ENCODE measurements around the gene EFHC1.

EFHC1 gene

GRCh38 chr6:52411911-52412310, 8.2 kb upstream of the EFHC1 start:
- H3K4me3 ChIP-seq (ENCODE audit: low read depth in 1 of 2, low read length in 2 of 2): no peak overlapping the region
- H3K27me3 ChIP-seq (ENCODE audit: control insufficient read depth in 1 of 2, insufficient read depth in 2 of 2, low read length in 2 of 2): peaks cover 0 to 2% of the 10 kb centered on the region in 2 donors
- H3K9ac ChIP-seq (ENCODE audit: low read depth in 1 of 2, low read length in 2 of 2): no peak overlapping the region
- H3K27ac ChIP-seq (ENCODE audit: low read depth, low read length): no peak overlapping the region
- H3K9me3 ChIP-seq (ENCODE audit: control insufficient read depth in 1 of 2, low read length in 2 of 2): no peaks in the 10 kb centered on the region
- H3K36me3 ChIP-seq (ENCODE audit: control insufficient read depth in 1 of 2, insufficient read depth in 2 of 2, low read length in 2 of 2): peaks cover 0 to 4% of the 10 kb centered on the region in 2 donors
- H3K4me1 ChIP-seq (ENCODE audit: control insufficient read depth in 1 of 2, insufficient read depth in 2 of 2, low read length in 2 of 2): peaks cover 10 to 15% of the 10 kb centered on the region in 2 donors

- Histone ChIP-seq H3K4me1 (ENCODE audit: control insufficient read depth in 1 of 2, insufficient read depth in 2 of 2, low read length in 2 of 2) (peaks cover 14 to 22% of the 10 kb centered on the region in 2 donors), H3K9ac (ENCODE audit: low read depth in 1 of 2, low read length in 2 of 2) (no peak overlapping the region), H3K27ac (ENCODE audit: low read depth, low read length) (no peak overlapping the region), H3K36me3 (ENCODE audit: control insufficient read depth in 1 of 2, insufficient read depth in 2 of 2, low read length in 2 of 2) (no peaks in the 10 kb centered on the region), H3K9me3 (ENCODE audit: control insufficient read depth in 1 of 2, low read length in 2 of 2) (no peaks in the 10 kb centered on the region), H3K27me3 (ENCODE audit: control insufficient read depth in 1 of 2, insufficient read depth in 2 of 2, low read length in 2 of 2) (peaks cover 0 to 2% of the 10 kb centered on the region in 2 donors), H3K4me3 (ENCODE audit: low read depth in 1 of 2, low read length in 2 of 2) (no peak overlapping the region)
These were observed 4.8 kb upstream of the EFHC1 start for GRCh38 chr6:52415333-52415732.

- H3K4me3 ChIP-seq (ENCODE audit: low read depth in 1 of 2, low read length in 2 of 2): no peak overlapping the region
- no peaks in the 10 kb centered on the region for H3K36me3 ChIP-seq (ENCODE audit: control insufficient read depth in 1 of 2, insufficient read depth in 2 of 2, low read length in 2 of 2)
- H3K9me3 ChIP-seq (ENCODE audit: control insufficient read depth in 1 of 2, low read length in 2 of 2): no peaks in the 10 kb centered on the region
- no peak overlapping the region for H3K9ac ChIP-seq (ENCODE audit: low read depth in 1 of 2, low read length in 2 of 2)
- H3K4me1 ChIP-seq (ENCODE audit: control insufficient read depth in 1 of 2, insufficient read depth in 2 of 2, low read length in 2 of 2): peaks cover 19 to 25% of the 10 kb centered on the region in 2 donors
- H3K27me3 ChIP-seq (ENCODE audit: control insufficient read depth in 1 of 2, insufficient read depth in 2 of 2, low read length in 2 of 2): peaks cover 0 to 2% of the 10 kb centered on the region in 2 donors
- H3K27ac ChIP-seq (ENCODE audit: low read depth, low read length): no peak overlapping the region
These were observed 4.1 kb upstream of the EFHC1 start for GRCh38 chr6:52415917-52416628.

GRCh38 chr6:52416629-52417151, 3.5 kb upstream of the EFHC1 start:
- Histone ChIP-seq H3K4me3 (ENCODE audit: low read depth in 1 of 2, low read length in 2 of 2) (no peak overlapping the region), H3K9me3 (ENCODE audit: control insufficient read depth in 1 of 2, low read length in 2 of 2) (no peaks in the 10 kb centered on the region), H3K36me3 (ENCODE audit: control insufficient read depth in 1 of 2, insufficient read depth in 2 of 2, low read length in 2 of 2) (no peaks in the 10 kb centered on the region), H3K27ac (ENCODE audit: low read depth, low read length) (no peak overlapping the region), H3K9ac (ENCODE audit: low read depth in 1 of 2, low read length in 2 of 2) (no peak overlapping the region), H3K4me1 (ENCODE audit: control insufficient read depth in 1 of 2, insufficient read depth in 2 of 2, low read length in 2 of 2) (peaks cover 19 to 26% of the 10 kb centered on the region in 2 donors), H3K27me3 (ENCODE audit: control insufficient read depth in 1 of 2, insufficient read depth in 2 of 2, low read length in 2 of 2) (peaks cover 0 to 2% of the 10 kb centered on the region in 2 donors)

- Histone ChIP-seq H3K4me3 (ENCODE audit: low read depth in 1 of 2, low read length in 2 of 2) (no peak overlapping the region), H3K9me3 (ENCODE audit: control insufficient read depth in 1 of 2, low read length in 2 of 2) (no peaks in the 10 kb centered on the region), H3K36me3 (ENCODE audit: control insufficient read depth in 1 of 2, insufficient read depth in 2 of 2, low read length in 2 of 2) (no peaks in the 10 kb centered on the region), H3K4me1 (ENCODE audit: control insufficient read depth in 1 of 2, insufficient read depth in 2 of 2, low read length in 2 of 2) (peaks cover 19 to 26% of the 10 kb centered on the region in 2 donors), H3K27ac (ENCODE audit: low read depth, low read length) (no peak overlapping the region), H3K27me3 (ENCODE audit: control insufficient read depth in 1 of 2, insufficient read depth in 2 of 2, low read length in 2 of 2) (peaks cover 0 to 2% of the 10 kb centered on the region in 2 donors), H3K9ac (ENCODE audit: low read depth in 1 of 2, low read length in 2 of 2) (no peak overlapping the region)
These were observed 2.4 kb upstream of the EFHC1 start for GRCh38 chr6:52417675-52418111.

- peaks cover 19 to 26% of the 10 kb centered on the region in 2 donors for H3K4me1 ChIP-seq (ENCODE audit: control insufficient read depth in 1 of 2, insufficient read depth in 2 of 2, low read length in 2 of 2)
- no peak overlapping the region for H3K27ac ChIP-seq (ENCODE audit: low read depth, low read length)
- H3K9me3 ChIP-seq (ENCODE audit: control insufficient read depth in 1 of 2, low read length in 2 of 2): no peaks in the 10 kb centered on the region
- no peaks in the 10 kb centered on the region for H3K36me3 ChIP-seq (ENCODE audit: control insufficient read depth in 1 of 2, insufficient read depth in 2 of 2, low read length in 2 of 2)
- no peak overlapping the region for H3K9ac ChIP-seq (ENCODE audit: low read depth in 1 of 2, low read length in 2 of 2)
- H3K4me3 ChIP-seq (ENCODE audit: low read depth in 1 of 2, low read length in 2 of 2): no peak overlapping the region
- H3K27me3 ChIP-seq (ENCODE audit: control insufficient read depth in 1 of 2, insufficient read depth in 2 of 2, low read length in 2 of 2): no peaks in the 10 kb centered on the region
These were observed 1.5 kb upstream of the EFHC1 start for GRCh38 chr6:52418606-52419005.

GRCh38 chr6:52420668-52421358, 671 bp downstream of the EFHC1 start:
- H3K27ac ChIP-seq (ENCODE audit: low read depth, low read length): no peak overlapping the region
- H3K4me1 ChIP-seq (ENCODE audit: control insufficient read depth in 1 of 2, insufficient read depth in 2 of 2, low read length in 2 of 2): peaks cover 19 to 21% of the 10 kb centered on the region in 2 donors
- peak overlapping the region; percentile 73 to 93 for H3K9ac ChIP-seq (ENCODE audit: low read depth in 1 of 2, low read length in 2 of 2)
- no peaks in the 10 kb centered on the region for H3K36me3 ChIP-seq (ENCODE audit: control insufficient read depth in 1 of 2, insufficient read depth in 2 of 2, low read length in 2 of 2)
- H3K27me3 ChIP-seq (ENCODE audit: control insufficient read depth in 1 of 2, insufficient read depth in 2 of 2, low read length in 2 of 2): no peaks in the 10 kb centered on the region
- H3K4me3 ChIP-seq (ENCODE audit: low read depth in 1 of 2, low read length in 2 of 2): peak overlapping the region; percentile 99
- H3K9me3 ChIP-seq (ENCODE audit: control insufficient read depth in 1 of 2, low read length in 2 of 2): no peaks in the 10 kb centered on the region

- Histone ChIP-seq H3K4me3 (ENCODE audit: low read depth in 1 of 2, low read length in 2 of 2) (no peak overlapping the region), H3K9ac (ENCODE audit: low read depth in 1 of 2, low read length in 2 of 2) (no peak overlapping the region), H3K9me3 (ENCODE audit: control insufficient read depth in 1 of 2, low read length in 2 of 2) (no peaks in the 10 kb centered on the region), H3K36me3 (ENCODE audit: control insufficient read depth in 1 of 2, insufficient read depth in 2 of 2, low read length in 2 of 2) (no peaks in the 10 kb centered on the region), H3K27ac (ENCODE audit: low read depth, low read length) (no peak overlapping the region), H3K4me1 (ENCODE audit: control insufficient read depth in 1 of 2, insufficient read depth in 2 of 2, low read length in 2 of 2) (peaks cover 7 to 9% of the 10 kb centered on the region in 2 donors), H3K27me3 (ENCODE audit: control insufficient read depth in 1 of 2, insufficient read depth in 2 of 2, low read length in 2 of 2) (no peaks in the 10 kb centered on the region)
These were observed 2.0 kb downstream of the EFHC1 start for GRCh38 chr6:52422156-52422555.

- no peak overlapping the region for H3K4me3 ChIP-seq (ENCODE audit: low read depth in 1 of 2, low read length in 2 of 2)
- no peaks in the 10 kb centered on the region for H3K27me3 ChIP-seq (ENCODE audit: control insufficient read depth in 1 of 2, insufficient read depth in 2 of 2, low read length in 2 of 2)
- H3K9ac ChIP-seq (ENCODE audit: low read depth in 1 of 2, low read length in 2 of 2): no peak overlapping the region
- no peaks in the 10 kb centered on the region for H3K9me3 ChIP-seq (ENCODE audit: control insufficient read depth in 1 of 2, low read length in 2 of 2)
- H3K4me1 ChIP-seq (ENCODE audit: control insufficient read depth in 1 of 2, insufficient read depth in 2 of 2, low read length in 2 of 2): peaks cover 7 to 9% of the 10 kb centered on the region in 2 donors
- no peak overlapping the region for H3K27ac ChIP-seq (ENCODE audit: low read depth, low read length)
- no peaks in the 10 kb centered on the region for H3K36me3 ChIP-seq (ENCODE audit: control insufficient read depth in 1 of 2, insufficient read depth in 2 of 2, low read length in 2 of 2)
These were observed 3.3 kb downstream of the EFHC1 start for GRCh38 chr6:52423448-52423847.

GRCh38 chr6:52423971-52424381, 3.8 kb downstream of the EFHC1 start:
- Histone ChIP-seq H3K9me3 (ENCODE audit: control insufficient read depth in 1 of 2, low read length in 2 of 2) (no peaks in the 10 kb centered on the region), H3K27me3 (ENCODE audit: control insufficient read depth in 1 of 2, insufficient read depth in 2 of 2, low read length in 2 of 2) (no peaks in the 10 kb centered on the region), H3K9ac (ENCODE audit: low read depth in 1 of 2, low read length in 2 of 2) (no peak overlapping the region), H3K27ac (ENCODE audit: low read depth, low read length) (peak overlapping the region; percentile 7), H3K4me3 (ENCODE audit: low read depth in 1 of 2, low read length in 2 of 2) (no peak overlapping the region), H3K4me1 (ENCODE audit: control insufficient read depth in 1 of 2, insufficient read depth in 2 of 2, low read length in 2 of 2) (peaks cover 7 to 9% of the 10 kb centered on the region in 2 donors), H3K36me3 (ENCODE audit: control insufficient read depth in 1 of 2, insufficient read depth in 2 of 2, low read length in 2 of 2) (no peaks in the 10 kb centered on the region)

Measured in duodenal mucosa (tissue), 2 donors.